HEK293 (cell line): Measurements from ENCODE around the gene C17orf107.

Experiments used
- GLIS2 ChIP-seq: fragments of 450-650 bp; formaldehyde crosslinking; IDR thresholded peaks from 2 replicates; pipeline ENCODE4 v1.5.1; 2016; ENCODE audit warnings: missing biosample characterization, missing genetic modification characterization
- HIC1 ChIP-seq: fragments of 450-650 bp; formaldehyde crosslinking; IDR thresholded peaks from 2 replicates; pipeline ENCODE4 v1.5.1; 2016; ENCODE audit warnings: missing biosample characterization, missing genetic modification characterization
- KLF8 ChIP-seq: fragments of 450-650 bp; formaldehyde crosslinking; IDR thresholded peaks from 2 replicates; pipeline ENCODE4 v1.5.1; 2016; ENCODE audit warnings: missing biosample characterization, missing genetic modification characterization
- PRDM1 ChIP-seq: fragments of 450-650 bp; formaldehyde crosslinking; IDR thresholded peaks from 2 replicates; pipeline ENCODE4; 2016; ENCODE audit warnings: missing biosample characterization, missing genetic modification characterization
- SALL2 ChIP-seq: fragments of 450-650 bp; formaldehyde crosslinking; IDR thresholded peaks from 2 replicates; pipeline ENCODE4 v1.5.0; 2017; ENCODE audit warnings: missing biosample characterization, mild to moderate bottlenecking, missing genetic modification characterization, borderline replicate concordance
- ZBTB11 ChIP-seq: fragments of 450-650 bp; formaldehyde crosslinking; conservative IDR thresholded peaks from 2 replicates; pipeline ENCODE4 v1.5.1; 2016; ENCODE audit warnings: low read depth, missing biosample characterization, missing genetic modification characterization
- ZBTB26 ChIP-seq: fragments of 450-650 bp; formaldehyde crosslinking; optimal IDR thresholded peaks from 2 replicates; pipeline ENCODE3; 2016; ENCODE audit warnings: missing biosample characterization, mild to moderate bottlenecking, missing genetic modification characterization
- ZBTB7A ChIP-seq: fragments of 450-650 bp; formaldehyde crosslinking; IDR thresholded peaks from 2 replicates; pipeline ENCODE4 v1.5.1; 2016; ENCODE audit warnings: low read depth, missing biosample characterization, missing genetic modification characterization
- ZNF2 ChIP-seq: fragments of 450-650 bp; formaldehyde crosslinking; IDR thresholded peaks from 2 replicates; pipeline ENCODE4 v1.5.1; 2016; ENCODE audit warnings: missing biosample characterization, missing genetic modification characterization
- ZNF239 ChIP-seq: fragments of 450-650 bp; formaldehyde crosslinking; IDR thresholded peaks from 2 replicates; pipeline ENCODE4 v1.5.1; 2016; ENCODE audit warnings: missing biosample characterization, missing genetic modification characterization
- ZNF341 ChIP-seq: fragments of 450-650 bp; formaldehyde crosslinking; IDR thresholded peaks from 2 replicates; pipeline ENCODE4; 2016; ENCODE audit warnings: low read depth, missing biosample characterization, missing genetic modification characterization
- ZNF394 ChIP-seq: fragments of 450-650 bp; formaldehyde crosslinking; IDR thresholded peaks from 2 replicates; pipeline ENCODE4 v1.5.1; 2016; ENCODE audit warnings: missing biosample characterization, missing genetic modification characterization, mild to moderate bottlenecking, moderate library complexity, borderline replicate concordance
- ZNF433 ChIP-seq: fragments of 450-650 bp; formaldehyde crosslinking; IDR thresholded peaks from 2 replicates; pipeline ENCODE4 v1.5.1; 2016; ENCODE audit warnings: missing biosample characterization, missing genetic modification characterization, low read depth
- ZNF501 ChIP-seq: fragments of 450-650 bp; formaldehyde crosslinking; IDR thresholded peaks from 2 replicates; pipeline ENCODE4 v1.5.1; 2016; ENCODE audit warnings: missing biosample characterization, missing genetic modification characterization
- ZNF549 ChIP-seq: fragments of 450-650 bp; IDR thresholded peaks from 2 replicates; pipeline ENCODE4 v1.5.1; 2018; ENCODE audit warnings: missing biosample characterization, missing genetic modification characterization, mild to moderate bottlenecking, inconsistent platforms, moderate library complexity
- ZNF629 ChIP-seq: fragments of 450-650 bp; formaldehyde crosslinking; IDR thresholded peaks from 2 replicates; pipeline ENCODE4 v1.5.1; 2017; ENCODE audit warnings: missing biosample characterization, missing genetic modification characterization
- ZNF639 ChIP-seq: fragments of 450-650 bp; formaldehyde crosslinking; IDR thresholded peaks from 2 replicates; pipeline ENCODE4 v1.5.1; 2016; ENCODE audit warnings: missing biosample characterization, missing genetic modification characterization
- ZNF645 ChIP-seq: fragments of 450-650 bp; formaldehyde crosslinking; IDR thresholded peaks from 2 replicates; pipeline ENCODE4; 2016; ENCODE audit warnings: missing biosample characterization, missing genetic modification characterization
- ZNF692 ChIP-seq: fragments of 450-650 bp; formaldehyde crosslinking; IDR thresholded peaks from 2 replicates; pipeline ENCODE4 v1.5.1; 2016; ENCODE audit warnings: missing biosample characterization, missing genetic modification characterization
- ZNF776 ChIP-seq: fragments of 450-650 bp; formaldehyde crosslinking; IDR thresholded peaks from 2 replicates; pipeline ENCODE4 v1.5.0; 2017; ENCODE audit warnings: missing biosample characterization, missing genetic modification characterization, borderline replicate concordance
- ZNF843 ChIP-seq: fragments of 450-650 bp; formaldehyde crosslinking; IDR thresholded peaks from 2 replicates; pipeline ENCODE4 v1.5.1; 2016; ENCODE audit warnings: missing biosample characterization, missing genetic modification characterization
- ZSCAN23 ChIP-seq: fragments of 450-650 bp; formaldehyde crosslinking; IDR thresholded peaks from 2 replicates; pipeline ENCODE4 v1.5.1; 2016; ENCODE audit warnings: missing biosample characterization, missing genetic modification characterization
- ZSCAN5A ChIP-seq: fragments of 450-650 bp; formaldehyde crosslinking; IDR thresholded peaks from 2 replicates; pipeline ENCODE4 v1.5.1; 2016; ENCODE audit warnings: missing biosample characterization, missing genetic modification characterization
- TF ChIP-seq, protein P1 (sequence below): sonication (generic); formaldehyde crosslinking; IDR thresholded peaks from 2 replicates; pipeline ENCODE4 v1.8.1; 2022; ENCODE audit warnings: mild to moderate bottlenecking, moderate library complexity, missing genetic modification reagents

C17orf107 gene

DNA sequence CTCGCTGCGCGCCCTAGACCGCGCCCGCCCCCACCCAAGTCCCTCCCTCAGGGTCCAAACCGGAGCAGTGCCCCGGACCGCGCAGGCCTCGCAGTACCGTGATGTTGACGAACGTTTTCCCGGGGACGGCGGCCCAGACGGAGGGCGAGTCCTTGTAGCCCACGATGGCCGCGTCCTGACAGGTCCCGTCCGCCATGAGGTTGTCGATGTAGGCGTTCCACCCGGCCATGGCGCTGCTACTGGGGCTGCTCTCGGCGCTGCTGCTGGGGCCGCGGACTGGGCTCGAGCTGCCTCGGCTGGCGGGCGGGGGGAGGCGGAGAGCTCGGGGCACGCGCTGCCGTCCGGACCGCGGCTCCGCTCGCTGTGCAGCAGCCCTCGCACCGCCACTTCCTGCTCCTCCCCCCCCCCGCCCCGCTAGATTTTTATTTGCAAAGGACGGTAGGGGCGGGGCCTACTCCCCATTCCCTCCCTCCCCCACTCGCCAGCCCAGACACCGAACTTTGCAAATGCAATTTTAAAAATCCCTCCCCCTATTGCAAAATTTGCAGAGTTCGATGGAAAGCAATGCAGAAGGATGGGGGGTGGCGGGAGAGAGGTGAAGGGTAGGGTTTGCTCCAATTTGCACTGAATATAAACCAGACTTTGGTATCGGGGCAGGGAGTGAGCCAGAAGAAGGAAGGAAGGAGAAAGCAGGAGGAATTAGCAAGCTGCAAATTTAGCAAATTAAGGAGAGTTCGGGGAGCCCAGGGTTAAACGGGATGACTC, 49.0 kb downstream of the C17orf107 start, which contains the start of gene PFN1 (continued):
- no peak for TF ChIP-seq HIC1 (tag by site-specific recombination)
- no peak for TF ChIP-seq SALL2
- TF ChIP-seq ZBTB26 (tag by site-specific recombination) = peak; percentile 95
- peak; percentile 82; the same call in 1 of the 2 replicates for TF ChIP-seq ZNF501 (tag by site-specific recombination)
- TF ChIP-seq ZNF2 (tag by site-specific recombination) = 0 out of 2 replicates have a peak, but pooled peaks have one; percentile 11
- peak; percentile 84 for TF ChIP-seq ZNF341 (tag by site-specific recombination)
- peak; percentile 80 for TF ChIP-seq ZBTB7A
- peak; percentile 81 for TF ChIP-seq ZNF639 (tag by site-specific recombination)
- peak; percentile 85 for TF ChIP-seq ZSCAN23 (tag by site-specific recombination)
- peak; percentile 14; the same call in 1 of the 2 replicates for TF ChIP-seq ZNF394 (tag by site-specific recombination)
- no peak for TF ChIP-seq ZNF776
- peak; percentile 69 for TF ChIP-seq ZNF629 (tag by site-specific recombination)
- TF ChIP-seq ZSCAN5A (tag by site-specific recombination) = peak; percentile 71; the same call in 1 of the 2 replicates
- TF ChIP-seq KLF8 (tag by site-specific recombination) = peak; percentile 48; the same call in 1 of the 2 replicates
- TF ChIP-seq, protein P1, sequence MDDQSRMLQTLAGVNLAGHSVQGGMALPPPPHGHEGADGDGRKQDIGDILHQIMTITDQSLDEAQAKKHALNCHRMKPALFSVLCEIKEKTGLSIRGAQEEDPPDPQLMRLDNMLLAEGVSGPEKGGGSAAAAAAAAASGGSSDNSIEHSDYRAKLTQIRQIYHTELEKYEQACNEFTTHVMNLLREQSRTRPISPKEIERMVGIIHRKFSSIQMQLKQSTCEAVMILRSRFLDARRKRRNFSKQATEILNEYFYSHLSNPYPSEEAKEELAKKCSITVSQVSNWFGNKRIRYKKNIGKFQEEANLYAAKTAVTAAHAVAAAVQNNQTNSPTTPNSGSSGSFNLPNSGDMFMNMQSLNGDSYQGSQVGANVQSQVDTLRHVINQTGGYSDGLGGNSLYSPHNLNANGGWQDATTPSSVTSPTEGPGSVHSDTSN (CRISPR knock-in tag) = peak; percentile 89
- TF ChIP-seq ZNF239 (tag by site-specific recombination) = peak; percentile 73; the same call in 1 of the 2 replicates
- no peak for TF ChIP-seq ZNF549 (tag by site-specific recombination)
- TF ChIP-seq ZNF843 = 0 out of 2 replicates have a peak, but pooled peaks have one; percentile 10
- peak; percentile 84 for TF ChIP-seq PRDM1 (tag by site-specific recombination)
- peak; percentile 92 for TF ChIP-seq ZBTB11 (tag by site-specific recombination)
- 0 out of 2 replicates have a peak, but pooled peaks have one; percentile 5 for TF ChIP-seq ZNF433 (tag by site-specific recombination)
- TF ChIP-seq ZNF692 (tag by site-specific recombination) = 0 out of 2 replicates have a peak, but pooled peaks have one; percentile 18
- no peak for TF ChIP-seq GLIS2 (tag by site-specific recombination)
- TF ChIP-seq ZNF645 (tag by site-specific recombination) = no peak
